ENCODE measurements around the gene KAT2A.

DNA sequence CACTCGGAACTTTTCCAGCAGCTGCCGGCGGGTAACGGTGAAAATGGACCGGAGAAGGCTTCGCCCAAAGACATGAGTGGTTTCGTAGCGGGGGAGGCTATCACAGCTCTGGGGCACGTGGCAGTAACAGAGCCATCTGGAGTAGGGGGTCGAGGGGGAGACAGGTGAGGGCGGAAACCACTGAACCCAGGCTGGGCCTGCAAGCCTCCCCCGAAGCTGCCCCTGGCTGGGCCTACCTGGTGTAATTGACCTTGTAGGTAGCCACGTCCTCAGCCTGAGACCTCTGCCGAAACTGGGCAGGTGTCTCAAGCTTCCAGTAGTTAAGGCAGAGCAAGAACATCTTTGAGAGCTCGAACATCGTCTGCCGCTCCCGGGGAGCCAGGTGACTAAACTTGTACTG, 1.9 kb downstream of the KAT2A start:
- TF ChIP-seq SUZ12 (IDR thresholded peaks at IDR 0.05; ENCODE audit: extremely low read depth, insufficient read depth, insufficient read length) = no peak
- TF ChIP-seq ZNF274 (IDR thresholded peaks at IDR 0.05; ENCODE audit: low read depth, low read length) = no peak
